OCI-LY1 (cell line): ENCODE measurements around the gene NEB.

Experiments used
- EZH2 ChIP-seq: fragments of 200-600 bp; sonication (generic), shearing (Covaris generic); IDR thresholded peaks from 2 replicates; pipeline ENCODE4 v1.8.0; 2017; ENCODE audit warnings: borderline replicate concordance, mixed run types, mild to moderate bottlenecking, antibody characterized with exemption, low read length, moderate library complexity, mixed read lengths
- TF ChIP-seq, protein P1 (sequence below): fragments of 200-600 bp; sonication (generic), shearing (Covaris generic); IDR thresholded peaks from 2 replicates; pipeline ENCODE4 v1.5.1; 2017; ENCODE audit warnings: mild to moderate bottlenecking, antibody characterized with exemption, low read length, moderate library complexity, mixed read lengths

DNA sequence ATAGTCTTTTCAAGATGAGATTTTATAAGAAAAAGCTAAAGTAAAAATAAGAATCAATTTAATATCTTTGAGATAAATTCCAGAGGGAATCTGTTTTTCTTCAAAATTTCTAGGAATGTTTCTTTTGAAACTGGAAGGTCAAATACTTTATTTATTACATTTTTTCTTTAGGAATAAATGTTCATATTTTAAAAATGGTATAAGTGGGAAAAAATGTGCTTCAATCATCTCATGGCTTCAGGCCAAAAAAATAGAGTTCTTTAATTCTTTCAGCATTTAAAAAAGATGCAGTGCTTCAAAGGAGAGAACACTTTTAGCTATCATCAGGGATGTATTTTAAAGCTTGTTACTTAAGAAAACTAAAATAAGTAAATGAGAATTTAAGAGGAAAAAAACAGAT, 110.6 kb downstream of the NEB start:
- TF ChIP-seq, protein P1, sequence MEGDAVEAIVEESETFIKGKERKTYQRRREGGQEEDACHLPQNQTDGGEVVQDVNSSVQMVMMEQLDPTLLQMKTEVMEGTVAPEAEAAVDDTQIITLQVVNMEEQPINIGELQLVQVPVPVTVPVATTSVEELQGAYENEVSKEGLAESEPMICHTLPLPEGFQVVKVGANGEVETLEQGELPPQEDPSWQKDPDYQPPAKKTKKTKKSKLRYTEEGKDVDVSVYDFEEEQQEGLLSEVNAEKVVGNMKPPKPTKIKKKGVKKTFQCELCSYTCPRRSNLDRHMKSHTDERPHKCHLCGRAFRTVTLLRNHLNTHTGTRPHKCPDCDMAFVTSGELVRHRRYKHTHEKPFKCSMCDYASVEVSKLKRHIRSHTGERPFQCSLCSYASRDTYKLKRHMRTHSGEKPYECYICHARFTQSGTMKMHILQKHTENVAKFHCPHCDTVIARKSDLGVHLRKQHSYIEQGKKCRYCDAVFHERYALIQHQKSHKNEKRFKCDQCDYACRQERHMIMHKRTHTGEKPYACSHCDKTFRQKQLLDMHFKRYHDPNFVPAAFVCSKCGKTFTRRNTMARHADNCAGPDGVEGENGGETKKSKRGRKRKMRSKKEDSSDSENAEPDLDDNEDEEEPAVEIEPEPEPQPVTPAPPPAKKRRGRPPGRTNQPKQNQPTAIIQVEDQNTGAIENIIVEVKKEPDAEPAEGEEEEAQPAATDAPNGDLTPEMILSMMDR: no peak
- no peak for TF ChIP-seq EZH2
